Breast epithelium (tissue), 3 donors: ENCODE results near the gene ZBTB49.

Experiments used
- POLR2A ChIP-seq: fragments of 450-650 bp; IDR thresholded peaks from one replicate; pipeline ENCODE4 v1.6.1; 2016; ENCODE audit warnings: antibody characterized with exemption, mild to moderate bottlenecking, moderate library complexity
- TF ChIP-seq, protein P1 (sequence below), 3 donors: fragments of 450-650 bp; IDR thresholded peaks; one replicate each; pipeline ENCODE4 v1.5.1; 2016 to 2017; ENCODE audit warnings: antibody characterized with exemption in 3 of 3, mild to moderate bottlenecking in 3 of 3, moderate library complexity in 3 of 3

DNA sequence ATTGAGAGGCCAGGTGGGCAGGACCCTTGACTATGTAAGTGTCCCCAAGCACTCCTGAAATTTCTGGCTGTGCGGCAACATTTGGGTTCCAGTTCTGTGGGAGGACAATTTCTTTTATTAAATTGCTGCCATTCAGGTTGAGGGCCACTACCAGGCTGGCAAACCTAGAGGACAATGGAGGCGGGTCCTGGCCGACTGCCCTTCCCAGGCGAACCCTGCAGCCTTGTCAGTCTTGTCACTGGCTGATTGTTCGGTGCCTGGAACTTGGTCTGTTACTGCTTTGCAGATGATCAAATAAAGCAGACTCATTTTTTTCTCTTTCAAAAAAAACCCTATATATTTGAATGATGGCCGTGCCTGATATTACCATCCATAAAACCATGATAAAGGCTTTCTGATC, 35.4 kb upstream of the ZBTB49 start:
- no peak for TF ChIP-seq POLR2A
- TF ChIP-seq, protein P1, sequence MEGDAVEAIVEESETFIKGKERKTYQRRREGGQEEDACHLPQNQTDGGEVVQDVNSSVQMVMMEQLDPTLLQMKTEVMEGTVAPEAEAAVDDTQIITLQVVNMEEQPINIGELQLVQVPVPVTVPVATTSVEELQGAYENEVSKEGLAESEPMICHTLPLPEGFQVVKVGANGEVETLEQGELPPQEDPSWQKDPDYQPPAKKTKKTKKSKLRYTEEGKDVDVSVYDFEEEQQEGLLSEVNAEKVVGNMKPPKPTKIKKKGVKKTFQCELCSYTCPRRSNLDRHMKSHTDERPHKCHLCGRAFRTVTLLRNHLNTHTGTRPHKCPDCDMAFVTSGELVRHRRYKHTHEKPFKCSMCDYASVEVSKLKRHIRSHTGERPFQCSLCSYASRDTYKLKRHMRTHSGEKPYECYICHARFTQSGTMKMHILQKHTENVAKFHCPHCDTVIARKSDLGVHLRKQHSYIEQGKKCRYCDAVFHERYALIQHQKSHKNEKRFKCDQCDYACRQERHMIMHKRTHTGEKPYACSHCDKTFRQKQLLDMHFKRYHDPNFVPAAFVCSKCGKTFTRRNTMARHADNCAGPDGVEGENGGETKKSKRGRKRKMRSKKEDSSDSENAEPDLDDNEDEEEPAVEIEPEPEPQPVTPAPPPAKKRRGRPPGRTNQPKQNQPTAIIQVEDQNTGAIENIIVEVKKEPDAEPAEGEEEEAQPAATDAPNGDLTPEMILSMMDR (IDR thresholded peaks at IDR 0.05) = no peak
